Endothelial cell (in vitro differentiated cells): ENCODE results near the gene CTNNA2. TPM values are rescaled to one million over a fixed set of nuclear protein-coding genes. Genes with fewer than 3 reads are reported as not detected.

Experiments
- DNase-seq: peaks from one replicate; pipeline ENCODE4 v3.0.0; 2021; ENCODE audit warnings: low spot score
- H3K27ac Mint-ChIP-seq: one replicate; pipeline ENCODE4 v1.8.0; 2021; ENCODE audit warnings: mixed read lengths, inconsistent platforms; ENCODE audit not compliant: unreplicated experiment
- H3K27me3 Mint-ChIP-seq: one replicate; pipeline ENCODE4 v1.8.0; 2021; ENCODE audit warnings: mild to moderate bottlenecking, moderate library complexity, mixed read lengths, inconsistent platforms; ENCODE audit not compliant: unreplicated experiment
- H3K36me3 Mint-ChIP-seq: one replicate; pipeline ENCODE4 v1.8.0; 2021; ENCODE audit warnings: mild to moderate bottlenecking, low read depth, mixed read lengths, inconsistent platforms; ENCODE audit not compliant: unreplicated experiment
- H3K4me1 Mint-ChIP-seq: one replicate; pipeline ENCODE4 v1.8.0; 2021; ENCODE audit warnings: mild to moderate bottlenecking, mixed read lengths, inconsistent platforms; ENCODE audit not compliant: unreplicated experiment
- H3K4me3 Mint-ChIP-seq: one replicate; pipeline ENCODE4 v1.8.0; 2021; ENCODE audit warnings: mild to moderate bottlenecking, mixed read lengths, inconsistent platforms; ENCODE audit not compliant: unreplicated experiment
- H3K9me3 Mint-ChIP-seq: one replicate; pipeline ENCODE4 v1.8.0; 2021; ENCODE audit warnings: mixed read lengths, inconsistent platforms; ENCODE audit not compliant: unreplicated experiment
- CTCF ChIP-seq: fragments of 200-600 bp; sonication (generic); IDR thresholded peaks from one replicate; pipeline ENCODE4 v1.5.0; 2021; ENCODE audit warnings: antibody characterized with exemption; ENCODE audit not compliant: unreplicated experiment
- total RNA-seq: library from RNA; stranded (reverse); fragmentation: NEBNext Ultra II Directional; extraction: Animal tissue kit (Norgen Biotek cat#: 25700); gene quantifications from one replicate; pipeline ENCODE4 v1.2.1, GENCODE V29; 2021; ENCODE audit not compliant: unreplicated experiment

CTNNA2 gene
- total RNA-seq, 1 donor from 2014 or later: 4.7 TPM

- Mint-ChIP-seq H3K27ac (no peak overlapping the region), H3K27me3 (peaks cover 3% of the 10 kb centered on the region), H3K9me3 (no peaks in the 10 kb centered on the region), H3K36me3 (no peaks in the 10 kb centered on the region), H3K4me1 (no peaks in the 10 kb centered on the region), H3K4me3 (no peak overlapping the region)
- no peak for TF ChIP-seq CTCF
- DNase-seq: no peak
Measured at GRCh38 chr2:79801082-79801481, 288.2 kb downstream of the CTNNA2 start.

GRCh38 chr2:79817288-79817687 is 304.4 kb downstream of the CTNNA2 start:
- H3K4me3 Mint-ChIP-seq: no peak overlapping the region
- H3K27ac Mint-ChIP-seq: no peak overlapping the region
- no peak for TF ChIP-seq CTCF
- no peaks in the 10 kb centered on the region for H3K36me3 Mint-ChIP-seq
- H3K27me3 Mint-ChIP-seq: no peaks in the 10 kb centered on the region
- no peaks in the 10 kb centered on the region for H3K4me1 Mint-ChIP-seq
- H3K9me3 Mint-ChIP-seq: no peaks in the 10 kb centered on the region
- DNase-seq: no peak

GRCh38 chr2:79820281-79820680 is 307.4 kb downstream of the CTNNA2 start:
- no peaks in the 10 kb centered on the region for H3K36me3 Mint-ChIP-seq
- H3K9me3 Mint-ChIP-seq: no peaks in the 10 kb centered on the region
- no peak for TF ChIP-seq CTCF
- H3K27me3 Mint-ChIP-seq: no peaks in the 10 kb centered on the region
- DNase-seq: no peak
- no peak overlapping the region for H3K4me3 Mint-ChIP-seq
- no peak overlapping the region for H3K27ac Mint-ChIP-seq
- H3K4me1 Mint-ChIP-seq: peaks cover 7% of the 10 kb centered on the region

- Mint-ChIP-seq H3K27ac (no peak overlapping the region), H3K36me3 (no peaks in the 10 kb centered on the region), H3K27me3 (peaks cover 1% of the 10 kb centered on the region), H3K9me3 (no peaks in the 10 kb centered on the region), H3K4me3 (no peak overlapping the region), H3K4me1 (peaks cover 7% of the 10 kb centered on the region)
- no peak for TF ChIP-seq CTCF
- no peak for DNase-seq
Measured at GRCh38 chr2:79822136-79822535, 309.3 kb downstream of the CTNNA2 start.

GRCh38 chr2:79824086-79824786 is 311.4 kb downstream of the CTNNA2 start:
- Mint-ChIP-seq H3K4me3 (no peak overlapping the region), H3K4me1 (peaks cover 7% of the 10 kb centered on the region), H3K9me3 (no peaks in the 10 kb centered on the region), H3K36me3 (no peaks in the 10 kb centered on the region), H3K27ac (no peak overlapping the region), H3K27me3 (peaks cover 1% of the 10 kb centered on the region)
- no peak for TF ChIP-seq CTCF
- DNase-seq: no peak
